Measurements from ENCODE around the gene DUSP8.

DNA sequence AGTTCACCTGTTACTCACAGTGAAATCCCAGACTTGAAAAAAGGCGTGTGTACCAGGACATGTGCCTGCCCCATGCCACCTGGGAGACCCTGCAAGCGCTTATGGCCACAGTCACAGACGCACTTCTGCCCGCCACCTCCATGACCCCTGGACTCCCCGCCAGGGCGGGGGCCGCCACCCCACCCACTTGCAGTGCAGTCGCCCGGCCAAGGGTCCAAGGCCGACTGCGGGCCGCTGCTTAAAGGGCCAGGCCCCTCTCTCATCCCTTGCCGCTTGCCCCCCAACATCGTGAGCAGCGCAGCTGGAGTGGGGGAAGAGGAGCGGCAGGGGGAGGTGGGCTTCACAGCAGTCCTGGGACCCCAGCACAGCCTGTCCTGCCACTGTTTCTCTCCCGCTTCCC lies 10.8 kb downstream of the DUSP8 start:
- TF ChIP-seq CTCF (IDR thresholded peaks at IDR 0.05; ENCODE audit: insufficient read depth, low read length, poor library complexity, severe bottlenecking), result no peak
- TF ChIP-seq EZH2phosphoT487 (conservative IDR thresholded peaks at IDR 0.05; ENCODE audit: low read length), result no peak

Measured in SU-DHL-6 (cell line).